Stimulated activated CD4-positive, alpha-beta T cell treated with anti-CD3 and anti-CD28 coated beads, Interleukin-1b, Interleukin-23, amount 100 ng/mL, for 4 hours (primary cell): ENCODE measurements around the gene HTRA1.

Source experiments
- DNase-seq, 2 donors: peaks; one replicate each; pipeline ENCODE4 v3.0.0-alpha.2; 2020; ENCODE audit warnings: low read depth in 2 of 2

The HTRA1 gene

GRCh38 chr10:122494833-122495232 is 33.5 kb downstream of the HTRA1 start:
- no peak for DNase-seq

GRCh38 chr10:122495406-122496340 is 34.3 kb downstream of the HTRA1 start:
- no peak for DNase-seq

GRCh38 chr10:122497241-122497640 is 35.9 kb downstream of the HTRA1 start:
- no peak for DNase-seq

- no peak for DNase-seq
Observed at GRCh38 chr10:122498521-122498920, 37.2 kb downstream of the HTRA1 start.

GRCh38 chr10:122499012-122499411 is 37.7 kb downstream of the HTRA1 start:
- DNase-seq, result no peak

GRCh38 chr10:122499491-122499941 is 38.2 kb downstream of the HTRA1 start:
- no peak for DNase-seq

- no peak for DNase-seq
Observed at GRCh38 chr10:122500194-122500593, 38.8 kb downstream of the HTRA1 start.

GRCh38 chr10:122500726-122501125 is 39.4 kb downstream of the HTRA1 start:
- DNase-seq, result no peak

GRCh38 chr10:122503012-122503411 is 41.7 kb downstream of the HTRA1 start:
- DNase-seq, result no peak

- DNase-seq, result no peak
Observed at GRCh38 chr10:122503886-122504609, 42.7 kb downstream of the HTRA1 start.

- no peak for DNase-seq
Observed at GRCh38 chr10:122504610-122504950, 43.2 kb downstream of the HTRA1 start.

- DNase-seq, result no peak
Observed at GRCh38 chr10:122505011-122505410, 43.7 kb downstream of the HTRA1 start.

- no peak for DNase-seq
Observed at GRCh38 chr10:122505885-122506645, 44.7 kb downstream of the HTRA1 start.

GRCh38 chr10:122507616-122508015 is 46.3 kb downstream of the HTRA1 start:
- DNase-seq, result no peak

GRCh38 chr10:122508021-122508420 is 46.7 kb downstream of the HTRA1 start:
- no peak for DNase-seq

GRCh38 chr10:122509323-122509722 is 48.0 kb downstream of the HTRA1 start:
- no peak for DNase-seq

- DNase-seq, result no peak
Observed at GRCh38 chr10:122510326-122510725, 49.0 kb downstream of the HTRA1 start.

- DNase-seq, result no peak
Observed at GRCh38 chr10:122510736-122511135, 49.4 kb downstream of the HTRA1 start.

GRCh38 chr10:122513053-122513452 is 51.7 kb downstream of the HTRA1 start:
- no peak for DNase-seq

- DNase-seq, result no peak
Observed at GRCh38 chr10:122514045-122514840, 52.9 kb downstream of the HTRA1 start.

GRCh38 chr10:122515022-122515424 is 53.7 kb downstream of the HTRA1 start:
- no peak for DNase-seq
